Skin epidermis (tissue), 12 donors: ENCODE measurements around the gene CD28.

Experiments used
- H3K27ac ChIP-seq, 21 experiments: fragments of 200-600 bp; sonication (generic) in 11 of 21; one replicate each; pipeline ENCODE4 v1.5.0; 2020; ENCODE audit warnings: mild to moderate bottlenecking in 3 of 21, inconsistent platforms in 2 of 21, moderate library complexity in 2 of 21
- H3K4me3 ChIP-seq, 7 experiments: fragments of 200-600 bp; sonication (generic) in 2 of 7; one replicate each; pipeline ENCODE4 v1.5.0; 2020; ENCODE audit warnings: inconsistent platforms in 2 of 7, mild to moderate bottlenecking in 2 of 7, moderate library complexity in 1 of 7

CD28 gene

GRCh38 chr2:203710226-203710625 is 3.8 kb downstream of the CD28 start:
- Histone ChIP-seq H3K27ac (peak overlapping the region in 8 of 21 experiments; percentile 3 to 86 (median 69)), H3K4me3 (peak overlapping the region in 1 of 7 experiments; percentile 37)

DNA sequence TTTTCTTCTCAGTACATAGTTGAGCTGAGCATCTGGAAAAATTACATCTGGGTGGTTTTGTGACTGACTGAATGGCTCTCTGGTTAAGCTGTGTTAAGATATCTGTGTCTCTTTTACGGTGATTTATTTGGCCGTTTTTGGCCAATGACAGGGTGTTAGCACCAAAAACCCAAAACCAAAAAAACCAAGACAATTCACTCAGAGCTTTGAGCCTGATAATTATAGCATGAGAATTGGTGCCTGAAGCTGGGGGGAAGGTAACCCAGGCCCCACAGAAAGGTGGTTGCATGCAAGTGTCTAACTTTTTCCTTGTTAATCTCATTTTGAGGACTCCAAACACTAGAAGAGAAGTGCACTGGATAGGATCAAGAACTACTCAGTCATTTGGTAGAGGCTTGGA is 4.5 kb downstream of the CD28 start:
- Histone ChIP-seq H3K4me3 (no peak overlapping the region), H3K27ac (peak overlapping the region in 4 of 21 experiments; percentile 43 to 86 (median 64))

DNA sequence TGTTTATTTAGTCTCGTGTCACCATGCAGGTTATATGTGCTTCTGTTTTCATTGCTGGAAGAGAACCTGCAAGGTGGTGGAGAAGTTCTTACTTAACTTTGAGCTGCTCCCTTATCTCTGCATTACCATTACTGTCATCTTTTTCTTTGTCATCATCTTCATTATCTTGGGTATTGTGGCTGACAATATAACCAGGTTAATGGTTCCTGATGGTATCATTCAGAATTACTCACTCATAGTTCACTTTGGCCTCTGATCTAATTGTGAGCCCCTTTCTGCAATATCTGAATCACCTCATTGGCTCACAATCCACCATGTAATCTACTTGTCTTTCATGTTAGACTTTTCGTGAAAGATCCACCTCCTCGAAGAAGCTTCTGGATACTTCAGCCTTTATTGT is 5.0 kb downstream of the CD28 start:
- Histone ChIP-seq H3K27ac (peak overlapping the region in 4 of 21 experiments; percentile 43 to 86 (median 64)), H3K4me3 (no peak overlapping the region)

GRCh38 chr2:203713381-203713780 is 6.9 kb downstream of the CD28 start:
- H3K4me3 ChIP-seq, result no peak overlapping the region
- H3K27ac ChIP-seq, result no peak overlapping the region

DNA sequence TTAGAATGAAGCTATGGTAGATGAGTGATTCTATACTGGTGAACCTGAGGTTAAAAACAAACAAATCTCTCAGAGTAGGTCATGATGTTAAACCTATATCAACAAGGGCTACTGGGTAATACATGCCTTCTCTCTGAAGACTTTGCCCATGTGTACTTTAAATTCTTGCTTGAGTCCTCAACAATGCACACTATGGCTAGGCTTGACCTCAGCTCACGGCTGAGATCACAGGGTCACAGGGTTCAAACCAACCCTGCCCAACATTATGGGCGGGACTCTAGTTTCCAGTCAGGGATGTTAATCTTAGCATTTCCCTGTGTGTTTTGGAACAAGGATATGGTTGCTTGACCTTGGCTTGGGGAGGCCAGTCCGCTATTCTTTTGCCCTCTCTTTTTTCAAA is 7.7 kb downstream of the CD28 start:
- Histone ChIP-seq H3K4me3 (no peak overlapping the region), H3K27ac (no peak overlapping the region)

- Histone ChIP-seq H3K27ac (no peak overlapping the region), H3K4me3 (no peak overlapping the region)
Observed at GRCh38 chr2:203715744-203716143, 9.3 kb downstream of the CD28 start.

DNA sequence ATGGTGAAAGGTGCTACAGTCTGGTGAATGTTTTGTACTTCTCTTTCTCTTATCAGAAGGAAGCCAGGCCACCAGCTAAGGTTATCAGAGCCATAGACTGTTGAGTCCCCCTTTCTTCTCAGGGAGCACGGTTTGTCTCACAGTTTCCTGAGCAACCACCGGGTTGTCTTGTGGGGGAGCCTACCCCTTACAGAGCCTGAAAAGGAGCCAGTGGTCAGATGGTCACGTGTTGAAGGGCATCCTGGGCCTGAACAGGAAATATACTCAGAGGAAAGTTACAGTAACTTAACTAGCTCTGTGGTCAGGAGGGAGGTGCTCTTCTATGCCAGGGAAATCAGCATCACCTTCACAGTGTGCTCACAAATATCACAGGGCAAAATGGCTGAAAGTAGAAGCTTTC is 11.6 kb downstream of the CD28 start:
- Histone ChIP-seq H3K4me3 (no peak overlapping the region), H3K27ac (peak overlapping the region in 7 of 21 experiments; percentile 8 to 55 (median 31))

- Histone ChIP-seq H3K27ac (peak overlapping the region in 5 of 21 experiments; percentile 29 to 65 (median 52)), H3K4me3 (no peak overlapping the region)
Observed at GRCh38 chr2:203719456-203720410, 13.3 kb downstream of the CD28 start.

DNA sequence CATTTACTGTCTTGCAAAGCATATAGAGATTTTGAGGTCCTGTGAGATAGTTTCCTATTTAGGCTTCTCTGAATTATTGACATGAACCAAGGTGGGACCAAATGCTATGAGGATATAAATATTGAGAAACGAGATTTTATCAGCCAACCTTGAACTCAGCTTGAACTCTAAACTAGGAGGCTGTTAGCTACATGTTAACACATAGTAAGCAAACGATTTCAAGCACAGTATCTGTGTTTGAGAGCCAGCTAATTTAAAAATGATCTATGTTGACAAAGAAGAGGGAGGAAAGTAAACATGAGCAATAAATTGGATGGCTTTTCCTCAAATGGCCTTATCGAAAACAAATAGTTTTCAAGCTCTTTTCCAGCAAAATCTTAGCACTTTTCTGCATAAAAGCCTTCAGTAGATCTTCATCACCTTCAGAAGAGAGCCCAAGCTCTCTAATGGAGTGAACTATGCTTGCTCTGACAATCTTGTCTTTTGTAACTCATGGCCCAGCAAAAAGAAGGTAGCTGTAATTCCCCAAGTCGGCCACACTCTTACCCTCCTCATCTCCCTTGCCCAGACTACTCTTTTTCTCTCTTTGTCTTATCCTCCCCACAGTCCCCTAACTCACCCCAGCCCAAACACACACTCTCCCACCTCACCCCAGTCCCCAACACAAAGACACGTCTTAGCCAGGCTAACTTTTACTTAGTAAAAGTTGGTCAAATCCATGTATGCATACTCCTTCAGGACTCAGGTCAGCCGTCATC is 14.7 kb downstream of the CD28 start:
- Histone ChIP-seq H3K4me3 (no peak overlapping the region), H3K27ac (peak overlapping the region in 6 of 21 experiments; percentile 27 to 75 (median 47))

DNA sequence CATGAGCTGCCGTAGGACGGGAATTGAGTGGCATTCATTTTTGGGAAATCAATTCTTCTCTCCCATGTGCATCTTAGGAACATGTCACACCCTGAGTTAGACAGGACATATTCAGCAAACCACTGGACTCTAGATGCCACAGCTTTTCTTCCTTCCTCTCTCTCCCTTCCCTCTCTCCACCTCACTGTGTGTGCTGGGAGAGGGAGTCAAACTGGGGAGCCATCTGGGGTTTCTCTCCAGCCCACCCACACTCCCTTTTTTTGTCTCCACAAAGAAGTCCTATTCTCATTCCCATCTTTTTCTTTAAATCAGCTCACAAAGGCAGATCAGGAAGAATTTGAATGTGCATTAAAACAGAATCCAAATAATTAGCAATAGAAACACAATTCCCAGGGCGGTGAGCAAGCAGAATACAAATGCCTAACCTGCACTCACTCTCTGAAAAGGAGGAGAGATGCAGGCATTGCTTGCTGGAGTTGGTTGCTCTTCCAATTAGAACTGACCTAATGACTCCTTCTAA is 15.4 kb downstream of the CD28 start:
- Histone ChIP-seq H3K27ac (peak overlapping the region in 4 of 21 experiments; percentile 37 to 75 (median 54)), H3K4me3 (no peak overlapping the region)

GRCh38 chr2:203722411-203722810 is 16.0 kb downstream of the CD28 start:
- Histone ChIP-seq H3K27ac (peak overlapping the region in 1 of 21 experiments; percentile 56), H3K4me3 (no peak overlapping the region)

- Histone ChIP-seq H3K4me3 (no peak overlapping the region), H3K27ac (no peak overlapping the region)
Observed at GRCh38 chr2:203728321-203728720, 21.9 kb downstream of the CD28 start.

DNA sequence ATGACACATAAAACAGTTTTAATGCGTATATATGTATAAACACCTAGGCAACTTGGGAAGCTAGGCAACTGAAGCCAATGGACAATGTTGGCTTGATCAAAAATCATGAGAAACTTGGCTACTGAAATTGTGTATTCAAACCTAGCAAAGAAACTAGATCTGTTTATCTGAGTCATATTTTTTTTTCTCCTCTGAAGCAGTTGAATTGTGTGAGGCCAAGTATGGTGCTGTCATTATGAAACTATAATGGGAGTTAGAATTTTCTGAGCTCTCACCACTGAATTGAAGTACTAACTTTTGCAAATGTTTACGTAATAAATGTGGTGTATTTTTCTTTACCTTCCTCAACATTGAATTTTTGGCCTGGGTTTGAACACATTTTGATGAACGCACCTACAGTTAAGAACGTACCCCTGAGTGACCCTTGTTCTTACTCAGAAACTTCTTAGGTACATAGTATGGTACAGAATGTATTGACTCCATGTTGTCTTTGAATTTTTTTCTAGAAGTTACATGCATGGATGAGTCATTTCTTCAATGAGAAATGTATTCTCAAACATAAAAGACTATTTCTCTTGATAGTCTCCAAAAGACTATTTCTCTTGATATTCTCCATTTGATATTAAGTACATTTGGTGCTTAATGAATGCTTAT is 23.8 kb downstream of the CD28 start:
- H3K4me3 ChIP-seq, result no peak overlapping the region
- H3K27ac ChIP-seq, result peak overlapping the region in 1 of 21 experiments; percentile 26

- Histone ChIP-seq H3K27ac (peak overlapping the region in 1 of 21 experiments; percentile 26), H3K4me3 (no peak overlapping the region)
Observed at GRCh38 chr2:203730883-203731282, 24.4 kb downstream of the CD28 start.

DNA sequence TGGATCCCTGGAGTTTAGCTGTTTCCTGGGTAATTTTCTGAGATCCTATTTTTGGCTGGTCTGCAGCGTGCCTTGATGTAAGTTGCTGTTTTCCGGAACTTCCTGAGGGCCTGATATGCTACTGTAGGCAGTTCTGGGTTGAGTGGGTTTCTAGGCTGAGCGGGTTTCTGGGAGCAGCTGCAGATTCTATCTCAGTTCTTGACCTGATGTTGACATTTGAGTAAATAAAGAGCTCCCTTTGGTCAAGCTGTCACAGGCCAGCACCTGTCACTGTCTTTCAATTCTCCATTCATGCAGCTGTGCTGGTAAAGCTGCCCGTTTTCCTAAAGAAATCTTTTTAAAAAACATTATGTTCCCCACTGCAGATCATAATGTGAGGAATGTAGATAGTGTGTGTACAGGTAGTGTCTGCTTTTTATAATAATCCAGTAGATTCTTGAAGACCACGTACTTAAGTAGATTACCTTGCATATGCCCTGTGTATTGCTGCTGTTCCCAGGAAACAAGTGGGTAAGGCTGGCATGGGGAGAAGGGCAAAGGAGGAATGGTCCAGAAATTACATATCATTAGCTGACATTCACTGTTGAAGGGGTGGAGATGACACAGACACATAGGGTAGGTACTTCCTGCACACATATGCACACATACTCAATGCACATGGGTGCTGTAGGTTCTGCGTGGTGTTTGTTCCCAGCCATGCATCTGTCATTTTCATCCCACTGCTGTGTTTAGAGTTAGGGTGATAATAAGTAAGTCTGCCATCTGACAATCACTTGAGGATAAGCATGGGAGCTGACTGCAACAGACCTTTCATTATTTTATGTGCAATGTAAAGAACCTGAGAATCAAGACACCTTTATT is 25.9 kb downstream of the CD28 start:
- Histone ChIP-seq H3K27ac (peak overlapping the region in 1 of 21 experiments; percentile 38), H3K4me3 (no peak overlapping the region)

- Histone ChIP-seq H3K27ac (peak overlapping the region in 1 of 21 experiments; percentile 38), H3K4me3 (no peak overlapping the region)
Observed at GRCh38 chr2:203732953-203733510, 26.6 kb downstream of the CD28 start.

GRCh38 chr2:203733684-203734083 is 27.2 kb downstream of the CD28 start:
- peak overlapping the region in 1 of 21 experiments; percentile 38 for H3K27ac ChIP-seq

DNA sequence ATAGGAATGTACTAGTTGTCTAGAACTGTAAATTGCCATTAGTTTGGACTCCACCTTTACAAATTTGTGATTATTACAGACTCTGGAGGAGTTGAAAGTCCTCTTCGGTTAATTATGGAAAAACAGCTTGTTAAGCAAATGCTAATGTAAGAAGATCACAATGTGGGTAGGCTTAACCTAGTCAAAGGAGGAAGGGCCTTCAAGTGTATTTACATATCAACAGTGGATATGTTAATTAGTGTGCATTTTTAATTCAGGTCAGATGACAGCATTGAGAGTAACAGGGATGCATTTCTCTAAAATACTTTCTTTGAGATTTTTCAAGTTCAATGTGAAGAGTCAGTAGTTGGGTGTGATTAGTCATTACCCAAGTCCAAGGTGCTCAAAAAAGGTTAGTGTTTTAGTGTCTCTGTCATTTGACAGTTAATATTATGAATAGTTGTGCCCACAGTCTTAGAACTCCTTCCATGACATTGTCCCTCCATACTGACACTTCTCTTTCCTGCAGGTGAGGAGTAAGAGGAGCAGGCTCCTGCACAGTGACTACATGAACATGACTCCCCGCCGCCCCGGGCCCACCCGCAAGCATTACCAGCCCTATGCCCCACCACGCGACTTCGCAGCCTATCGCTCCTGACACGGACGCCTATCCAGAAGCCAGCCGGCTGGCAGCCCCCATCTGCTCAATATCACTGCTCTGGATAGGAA is 28.0 kb downstream of the CD28 start:
- Histone ChIP-seq H3K4me3 (no peak overlapping the region), H3K27ac (no peak overlapping the region)

More at GRCh38 chr2:203733684-203734083, 27.2 kb downstream of the CD28 start:
- no peak overlapping the region for H3K4me3 ChIP-seq
